Measurements from ENCODE around the gene THSD1.

Gene THSD1

DNA sequence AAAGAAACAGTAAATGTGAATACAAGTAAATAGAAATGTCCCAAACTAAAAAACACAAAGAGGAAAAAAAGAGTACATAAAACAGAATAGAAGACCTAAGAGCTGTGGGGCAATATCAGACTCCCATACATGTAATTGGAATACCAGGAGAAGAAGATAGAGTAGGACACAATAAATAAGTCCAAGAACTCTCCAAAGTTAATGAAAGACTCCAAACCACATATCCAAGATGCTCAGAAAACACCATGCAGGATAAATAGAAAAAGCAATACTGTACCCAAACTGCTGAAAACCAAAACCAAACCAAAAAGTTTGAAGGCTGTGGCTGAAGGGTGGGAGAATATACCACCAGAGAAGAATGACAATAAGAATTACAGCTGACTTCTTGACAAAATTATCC lies 18.3 kb downstream of the THSD1 start:
- H3K4me3 ChIP-seq (ENCODE audit: severe bottlenecking), result no peak overlapping the region
- TF ChIP-seq, protein P1, sequence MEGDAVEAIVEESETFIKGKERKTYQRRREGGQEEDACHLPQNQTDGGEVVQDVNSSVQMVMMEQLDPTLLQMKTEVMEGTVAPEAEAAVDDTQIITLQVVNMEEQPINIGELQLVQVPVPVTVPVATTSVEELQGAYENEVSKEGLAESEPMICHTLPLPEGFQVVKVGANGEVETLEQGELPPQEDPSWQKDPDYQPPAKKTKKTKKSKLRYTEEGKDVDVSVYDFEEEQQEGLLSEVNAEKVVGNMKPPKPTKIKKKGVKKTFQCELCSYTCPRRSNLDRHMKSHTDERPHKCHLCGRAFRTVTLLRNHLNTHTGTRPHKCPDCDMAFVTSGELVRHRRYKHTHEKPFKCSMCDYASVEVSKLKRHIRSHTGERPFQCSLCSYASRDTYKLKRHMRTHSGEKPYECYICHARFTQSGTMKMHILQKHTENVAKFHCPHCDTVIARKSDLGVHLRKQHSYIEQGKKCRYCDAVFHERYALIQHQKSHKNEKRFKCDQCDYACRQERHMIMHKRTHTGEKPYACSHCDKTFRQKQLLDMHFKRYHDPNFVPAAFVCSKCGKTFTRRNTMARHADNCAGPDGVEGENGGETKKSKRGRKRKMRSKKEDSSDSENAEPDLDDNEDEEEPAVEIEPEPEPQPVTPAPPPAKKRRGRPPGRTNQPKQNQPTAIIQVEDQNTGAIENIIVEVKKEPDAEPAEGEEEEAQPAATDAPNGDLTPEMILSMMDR (IDR thresholded peaks at IDR 0.05; ENCODE audit: poor library complexity, severe bottlenecking), result no peak
- H3K4me1 ChIP-seq (ENCODE audit: insufficient read depth, poor library complexity, severe bottlenecking), result no peaks in the 10 kb centered on the region
- peaks cover 12% of the 10 kb centered on the region; the same call in 1 of the 2 replicates for H3K36me3 ChIP-seq (ENCODE audit: low read depth)
- H3K27ac ChIP-seq (ENCODE audit: poor library complexity, severe bottlenecking), result no peak overlapping the region
- H3K9me3 ChIP-seq (ENCODE audit: severe bottlenecking), result no peaks in the 10 kb centered on the region
- DNase-seq (ENCODE audit: low spot score) (no peak), ATAC-seq (ENCODE audit: low read depth) (no peak)
- no peaks in the 10 kb centered on the region for H3K27me3 ChIP-seq (ENCODE audit: insufficient read depth, poor library complexity, severe bottlenecking)

DNA sequence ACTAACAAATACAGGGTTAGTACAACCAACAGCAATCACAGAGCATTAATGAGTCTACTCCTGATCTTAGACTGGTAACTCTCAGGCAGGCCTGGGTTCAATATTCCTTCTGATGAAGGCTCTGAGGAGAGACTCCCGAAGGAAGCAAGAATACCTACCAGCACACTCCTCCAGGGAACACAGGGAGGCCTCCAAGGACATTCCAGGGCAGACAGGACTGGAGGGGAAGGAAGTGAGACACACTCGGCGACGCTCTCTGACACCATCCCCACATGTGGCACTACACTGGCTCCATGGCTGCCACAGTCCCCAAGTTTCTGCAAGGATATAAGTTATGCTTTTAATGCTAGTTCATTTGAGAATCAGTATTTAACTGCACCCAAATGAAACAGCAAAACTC lies 20.1 kb downstream of the THSD1 start:
- Histone ChIP-seq H3K4me3 (ENCODE audit: severe bottlenecking) (no peak overlapping the region), H3K27me3 (ENCODE audit: insufficient read depth, poor library complexity, severe bottlenecking) (no peaks in the 10 kb centered on the region), H3K36me3 (ENCODE audit: low read depth) (peaks cover 7% of the 10 kb centered on the region; the same call in 1 of the 2 replicates), H3K9me3 (ENCODE audit: severe bottlenecking) (no peaks in the 10 kb centered on the region), H3K4me1 (ENCODE audit: insufficient read depth, poor library complexity, severe bottlenecking) (no peaks in the 10 kb centered on the region), H3K27ac (ENCODE audit: poor library complexity, severe bottlenecking) (no peak overlapping the region)
- TF ChIP-seq, protein P1 (IDR thresholded peaks at IDR 0.05; ENCODE audit: poor library complexity, severe bottlenecking), result no peak
- DNase-seq (ENCODE audit: low spot score) (no peak), ATAC-seq (ENCODE audit: low read depth) (no peak)

- H3K27ac ChIP-seq (ENCODE audit: poor library complexity, severe bottlenecking), result no peak overlapping the region
- no peaks in the 10 kb centered on the region for H3K4me1 ChIP-seq (ENCODE audit: insufficient read depth, poor library complexity, severe bottlenecking)
- H3K9me3 ChIP-seq (ENCODE audit: severe bottlenecking), result no peaks in the 10 kb centered on the region
- TF ChIP-seq, protein P1 (IDR thresholded peaks at IDR 0.05; ENCODE audit: poor library complexity, severe bottlenecking), result no peak
- no peak for DNase-seq (ENCODE audit: low spot score)
- H3K27me3 ChIP-seq (ENCODE audit: insufficient read depth, poor library complexity, severe bottlenecking), result no peaks in the 10 kb centered on the region
- no peak for ATAC-seq (ENCODE audit: low read depth)
- H3K4me3 ChIP-seq (ENCODE audit: severe bottlenecking), result no peak overlapping the region
- H3K36me3 ChIP-seq (ENCODE audit: low read depth), result no peaks in the 10 kb centered on the region; the same call in 1 of the 2 replicates
These were observed 22.6 kb downstream of the THSD1 start for GRCh38 chr13:52383366-52383765.

DNA sequence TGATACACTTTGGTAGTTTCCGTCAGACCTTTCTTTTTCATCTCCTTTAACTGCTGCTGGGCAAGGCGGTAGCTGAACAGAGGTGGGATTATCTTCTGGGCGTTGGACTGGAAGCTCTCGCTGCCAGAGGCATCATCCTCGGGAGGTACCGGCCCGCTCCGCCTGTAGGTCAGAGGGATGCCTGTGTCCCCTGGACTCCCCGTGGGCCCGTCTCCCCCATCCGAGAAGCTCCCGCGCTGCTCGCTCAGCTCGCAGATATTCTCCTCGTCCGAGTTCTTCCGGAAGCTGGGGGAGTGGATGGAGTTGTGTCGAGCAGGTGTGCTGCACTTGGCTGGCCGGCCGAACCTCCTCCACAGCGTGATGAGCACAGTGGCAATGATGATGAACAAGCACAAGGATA lies 27.7 kb downstream of the THSD1 start:
- peaks cover 2% of the 10 kb centered on the region for H3K4me1 ChIP-seq (ENCODE audit: insufficient read depth, poor library complexity, severe bottlenecking)
- H3K9me3 ChIP-seq (ENCODE audit: severe bottlenecking), result no peaks in the 10 kb centered on the region
- no peaks in the 10 kb centered on the region; the same call in 1 of the 2 replicates for H3K36me3 ChIP-seq (ENCODE audit: low read depth)
- H3K27ac ChIP-seq (ENCODE audit: poor library complexity, severe bottlenecking), result no peak overlapping the region
- TF ChIP-seq, protein P1 (IDR thresholded peaks at IDR 0.05; ENCODE audit: poor library complexity, severe bottlenecking), result no peak
- no peak for DNase-seq (ENCODE audit: low spot score)
- no peak for ATAC-seq (ENCODE audit: low read depth)
- no peak overlapping the region for H3K4me3 ChIP-seq (ENCODE audit: severe bottlenecking)
- H3K27me3 ChIP-seq (ENCODE audit: insufficient read depth, poor library complexity, severe bottlenecking), result no peaks in the 10 kb centered on the region

GRCh38 chr13:52377898-52378297 lies 28.1 kb downstream of the THSD1 start:
- DNase-seq (ENCODE audit: low spot score) (no peak), ATAC-seq (ENCODE audit: low read depth) (no peak)
- TF ChIP-seq, protein P1 (IDR thresholded peaks at IDR 0.05; ENCODE audit: poor library complexity, severe bottlenecking), result no peak
- no peaks in the 10 kb centered on the region; the same call in 1 of the 2 replicates for H3K36me3 ChIP-seq (ENCODE audit: low read depth)
- peaks cover 6% of the 10 kb centered on the region for H3K4me1 ChIP-seq (ENCODE audit: insufficient read depth, poor library complexity, severe bottlenecking)
- no peaks in the 10 kb centered on the region for H3K9me3 ChIP-seq (ENCODE audit: severe bottlenecking)
- no peaks in the 10 kb centered on the region for H3K27me3 ChIP-seq (ENCODE audit: insufficient read depth, poor library complexity, severe bottlenecking)
- H3K27ac ChIP-seq (ENCODE audit: poor library complexity, severe bottlenecking), result no peak overlapping the region
- no peak overlapping the region for H3K4me3 ChIP-seq (ENCODE audit: severe bottlenecking)
